Stomach smooth muscle (tissue), 2 donors: Measurements from ENCODE around the gene TAF4.

Experiments used
- H3K27ac ChIP-seq: one replicate; pipeline ENCODE4 v1.7.0; 2013; ENCODE audit warnings: mild to moderate bottlenecking, low read length, inconsistent platforms
- H3K27me3 ChIP-seq, 2 donors: one replicate each; pipeline ENCODE4 v1.7.0; 2013; ENCODE audit warnings: low read length in 2 of 2; ENCODE audit not compliant: insufficient read depth in 2 of 2, control insufficient read depth in 1 of 2
- H3K36me3 ChIP-seq, 2 donors: one replicate each; pipeline ENCODE4 v1.7.0; 2013; ENCODE audit warnings: low read length in 2 of 2; ENCODE audit not compliant: control insufficient read depth in 2 of 2, insufficient read depth in 2 of 2
- H3K4me1 ChIP-seq: one replicate; pipeline ENCODE4 v1.7.0; 2013; ENCODE audit warnings: low read length; ENCODE audit not compliant: control insufficient read depth, insufficient read depth
- H3K4me3 ChIP-seq, 2 donors: one replicate each; pipeline ENCODE4 v1.7.0; 2013; ENCODE audit warnings: low read length in 2 of 2
- H3K9ac ChIP-seq, 2 donors: one replicate each; pipeline ENCODE4 v1.7.0; 2013; ENCODE audit warnings: low read length in 2 of 2, mild to moderate bottlenecking in 1 of 2
- H3K9me3 ChIP-seq, 2 donors: one replicate each; pipeline ENCODE4 v1.7.0; 2013; ENCODE audit warnings: low read length in 2 of 2; ENCODE audit not compliant: control insufficient read depth in 2 of 2
- donor health status: healthy.
- donor health status: Pancreatic carcinoma.

The TAF4 gene

DNA sequence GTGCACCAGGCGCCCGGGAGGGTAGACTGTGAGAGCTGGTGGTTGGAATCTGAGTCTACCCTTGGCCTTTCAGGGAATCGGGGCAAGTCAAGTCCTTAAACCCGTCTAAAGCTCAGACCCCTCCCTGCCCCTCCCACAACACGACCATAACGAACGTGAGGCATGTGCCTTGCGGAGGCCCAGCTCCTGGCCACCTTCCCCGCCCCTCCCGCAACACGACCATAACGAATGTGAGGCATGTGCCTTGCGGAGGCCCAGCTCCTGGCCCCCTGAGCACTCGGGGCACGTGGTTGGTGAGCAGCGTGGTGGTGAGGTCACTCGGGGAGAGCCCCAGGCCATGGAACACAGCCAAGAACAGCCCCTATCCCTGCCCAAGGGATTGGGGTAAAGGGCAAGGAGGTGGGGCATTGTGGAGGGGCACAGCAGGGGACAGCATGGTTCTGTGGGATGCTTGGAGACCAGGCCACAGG, 132.2 kb downstream of the TAF4 start:
- Histone ChIP-seq H3K9ac (no peak overlapping the region), H3K4me3 (no peak overlapping the region), H3K36me3 (no peaks in the 10 kb centered on the region), H3K9me3 (peaks cover 0 to under 1% of the 10 kb centered on the region in 2 donors), H3K27me3 (peaks cover 11 to 12% of the 10 kb centered on the region in 2 donors), H3K27ac (no peak overlapping the region), H3K4me1 (no peaks in the 10 kb centered on the region)

DNA sequence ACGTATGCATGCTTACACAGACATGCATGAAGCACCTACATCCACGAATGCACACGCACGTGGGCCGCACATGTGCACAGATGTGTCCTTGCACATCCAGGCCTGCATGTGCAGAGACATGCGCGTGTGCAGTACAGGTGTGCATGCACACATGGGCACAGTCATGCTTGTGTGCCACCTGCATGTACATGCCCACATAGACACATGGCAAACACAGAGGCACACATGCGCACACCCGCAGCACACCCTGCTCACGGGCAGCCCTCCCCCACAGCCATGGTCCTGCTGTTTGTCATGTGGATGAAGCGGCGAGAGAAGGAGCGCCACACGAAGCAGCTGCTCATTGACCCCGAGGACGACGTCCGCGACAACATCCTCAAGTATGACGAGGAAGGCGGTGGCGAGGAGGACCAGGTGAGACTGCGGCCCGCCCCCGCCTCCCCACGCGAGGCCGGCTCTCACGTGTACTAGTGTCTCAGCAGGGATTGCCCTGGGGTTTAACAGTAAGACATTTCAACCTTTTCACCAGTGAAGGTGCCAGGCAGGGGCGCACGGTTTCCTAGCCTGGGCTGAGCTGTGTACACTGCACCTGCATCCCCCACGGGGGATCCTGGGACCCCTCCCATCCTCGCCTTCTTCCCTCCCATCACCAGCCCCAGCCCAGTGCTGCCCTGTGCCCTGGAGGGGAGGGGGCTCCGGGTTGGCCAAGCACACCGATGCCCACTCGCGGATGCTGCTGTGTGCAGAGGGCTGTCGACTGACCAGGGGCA, 132.8 kb downstream of the TAF4 start:
- Histone ChIP-seq H3K9me3 (peaks cover 0 to 3% of the 10 kb centered on the region in 2 donors), H3K4me3 (no peak overlapping the region), H3K4me1 (no peaks in the 10 kb centered on the region), H3K27me3 (peaks cover 11 to 12% of the 10 kb centered on the region in 2 donors), H3K27ac (no peak overlapping the region), H3K36me3 (no peaks in the 10 kb centered on the region), H3K9ac (no peak overlapping the region)

DNA sequence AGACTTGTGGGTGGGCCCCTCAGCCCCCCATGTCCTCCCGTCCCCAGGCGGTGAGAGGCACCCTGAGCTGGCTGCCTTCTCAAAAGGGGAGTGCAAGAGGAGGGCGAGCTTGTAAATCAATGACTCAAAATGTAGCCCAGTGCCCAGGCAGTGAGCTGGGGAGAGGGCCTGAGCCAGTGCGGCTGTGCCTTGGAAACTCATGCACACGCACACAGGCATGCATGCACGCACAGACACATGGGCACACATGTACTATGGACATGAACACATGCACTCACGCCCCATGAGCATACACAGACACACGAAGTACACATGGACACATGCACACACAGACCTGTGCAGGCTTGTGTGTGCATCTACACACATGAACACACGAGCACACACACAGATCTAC, 133.5 kb downstream of the TAF4 start:
- no peak overlapping the region for H3K27ac ChIP-seq
- no peak overlapping the region for H3K4me3 ChIP-seq
- no peaks in the 10 kb centered on the region for H3K4me1 ChIP-seq
- peaks cover 8 to 9% of the 10 kb centered on the region in 2 donors for H3K27me3 ChIP-seq
- H3K9me3 ChIP-seq, result peaks cover 0 to 3% of the 10 kb centered on the region in 2 donors
- H3K36me3 ChIP-seq, result no peaks in the 10 kb centered on the region
- no peak overlapping the region for H3K9ac ChIP-seq

DNA sequence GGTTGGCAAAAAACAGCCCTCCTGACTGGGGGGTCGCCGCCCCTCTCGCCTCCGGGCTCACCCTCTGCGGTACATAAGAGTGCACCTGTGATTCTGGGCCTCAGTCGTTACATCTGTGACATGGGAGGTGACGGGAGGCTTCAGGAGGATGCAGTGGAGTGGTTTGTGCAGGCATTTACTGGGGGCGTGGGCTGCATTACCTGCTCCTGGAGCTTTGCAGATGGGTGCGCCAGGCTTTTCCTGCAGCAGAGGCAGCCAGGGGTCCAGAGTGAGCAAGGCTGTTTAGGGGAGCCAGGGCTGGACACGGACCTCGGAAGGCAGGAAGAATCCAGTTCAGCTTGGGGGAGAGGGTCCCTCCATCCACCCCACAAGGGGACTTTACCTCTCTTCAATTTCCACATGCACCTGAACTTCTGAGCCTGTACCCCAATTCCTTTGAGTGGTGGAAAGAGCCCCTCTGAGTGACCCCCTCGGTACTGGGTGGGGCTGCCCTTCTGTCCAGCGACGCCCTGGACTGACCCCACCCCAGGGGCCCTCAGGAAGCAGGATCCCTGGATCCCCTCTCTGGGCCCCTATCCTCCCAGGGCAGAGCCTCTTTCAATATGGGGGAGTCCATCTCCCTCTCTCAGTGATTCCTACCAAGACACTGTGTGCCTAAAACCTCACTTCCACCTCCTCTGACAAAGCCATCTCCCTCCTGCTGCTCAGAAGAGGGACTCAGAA, 134.0 kb downstream of the TAF4 start:
- Histone ChIP-seq H3K27me3 (peaks cover 5 to 7% of the 10 kb centered on the region in 2 donors), H3K27ac (no peak overlapping the region), H3K4me3 (no peak overlapping the region), H3K9ac (no peak overlapping the region), H3K4me1 (no peaks in the 10 kb centered on the region), H3K36me3 (no peaks in the 10 kb centered on the region), H3K9me3 (peaks cover 0 to 3% of the 10 kb centered on the region in 2 donors)

DNA sequence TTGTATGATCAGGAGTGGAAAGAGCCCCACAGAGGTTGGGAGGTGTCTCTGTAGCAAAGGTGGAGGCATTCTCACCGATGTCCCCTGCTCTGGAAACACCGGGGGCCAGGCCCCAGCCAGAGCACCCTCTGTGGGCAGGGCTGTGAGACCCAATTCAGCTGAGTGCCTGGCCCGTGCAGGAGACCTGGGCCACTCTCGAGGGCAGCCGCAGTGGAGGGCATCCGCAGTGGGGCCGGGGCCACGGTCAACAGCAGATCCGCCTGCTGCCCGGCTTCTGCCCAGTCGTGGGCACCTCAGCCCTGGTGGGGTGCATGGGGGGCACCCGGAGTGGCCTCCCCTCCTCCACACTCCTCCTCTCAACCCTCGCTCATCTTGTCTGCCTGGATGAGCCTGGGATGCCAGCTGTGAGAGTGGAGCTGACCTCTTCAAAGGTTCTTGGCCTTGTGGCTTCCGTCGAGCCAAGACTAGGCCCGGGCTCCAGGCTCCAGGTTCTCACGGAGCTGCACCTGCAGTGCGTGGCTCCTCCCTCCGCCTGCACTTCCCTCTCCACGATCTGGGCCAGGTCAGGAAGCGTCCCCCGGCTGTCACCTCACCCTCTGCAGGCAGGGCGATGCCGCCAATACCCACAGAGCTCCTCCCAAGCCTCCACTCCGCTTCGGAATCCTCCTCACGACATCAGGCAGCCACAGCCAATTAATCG, 134.8 kb downstream of the TAF4 start:
- Histone ChIP-seq H3K36me3 (no peaks in the 10 kb centered on the region), H3K27ac (no peak overlapping the region), H3K4me3 (no peak overlapping the region), H3K9ac (no peak overlapping the region), H3K27me3 (peaks cover 3 to 7% of the 10 kb centered on the region in 2 donors), H3K9me3 (peaks cover 0 to 3% of the 10 kb centered on the region in 2 donors), H3K4me1 (no peaks in the 10 kb centered on the region)

DNA sequence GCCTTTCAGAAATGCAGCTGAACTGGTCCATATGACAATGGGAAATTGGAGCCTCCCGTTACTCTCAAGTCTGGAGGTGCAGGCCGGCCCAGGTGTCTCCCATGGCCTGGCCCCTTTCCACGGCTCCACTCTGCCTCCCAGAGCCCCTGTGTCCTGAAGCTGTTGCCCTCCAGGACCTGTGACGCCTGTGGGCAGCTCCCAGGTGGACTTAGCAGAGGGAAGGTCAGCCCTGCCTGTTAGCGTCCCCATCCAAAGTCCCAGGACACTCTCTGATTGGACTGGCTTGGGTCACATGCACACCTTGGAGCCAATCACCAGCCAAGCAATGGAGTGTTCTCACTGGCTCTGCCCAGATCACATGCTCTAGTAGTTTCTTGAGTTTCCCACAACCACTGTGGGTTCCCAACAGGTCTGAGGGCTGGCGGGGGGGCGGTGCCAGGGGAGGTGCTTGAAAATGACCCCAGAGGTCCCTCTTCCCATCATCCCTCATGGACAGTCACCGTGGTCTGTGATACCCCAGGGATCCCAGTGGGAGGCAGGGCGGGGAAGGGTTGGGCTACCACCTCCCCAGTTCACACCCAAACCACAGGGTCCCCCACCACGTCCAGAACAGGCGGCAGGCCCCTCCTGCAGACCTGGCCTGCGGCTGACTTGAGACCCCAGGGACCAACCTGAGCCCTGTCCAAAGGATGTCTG, 135.6 kb downstream of the TAF4 start:
- Histone ChIP-seq H3K27me3 (peaks cover 3 to 8% of the 10 kb centered on the region in 2 donors), H3K9ac (no peak overlapping the region), H3K4me3 (no peak overlapping the region), H3K36me3 (no peaks in the 10 kb centered on the region), H3K4me1 (no peaks in the 10 kb centered on the region), H3K9me3 (peaks cover 0 to 3% of the 10 kb centered on the region in 2 donors), H3K27ac (no peak overlapping the region)

DNA sequence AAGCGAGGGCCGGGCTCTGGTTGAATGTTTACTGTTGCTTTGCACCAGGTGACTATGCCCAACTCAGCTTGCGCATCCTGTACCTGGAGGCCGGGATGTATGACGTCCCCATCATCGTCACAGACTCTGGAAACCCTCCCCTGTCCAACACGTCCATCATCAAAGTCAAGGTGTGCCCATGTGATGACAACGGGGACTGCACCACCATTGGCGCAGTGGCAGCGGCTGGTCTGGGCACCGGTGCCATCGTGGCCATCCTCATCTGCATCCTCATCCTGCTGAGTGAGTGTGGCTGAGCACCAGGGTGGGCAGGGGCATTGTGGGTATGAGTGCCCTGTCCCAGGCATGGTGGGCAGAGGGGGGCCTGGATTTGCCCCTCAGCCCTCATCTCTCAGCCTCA, 136.1 kb downstream of the TAF4 start:
- Histone ChIP-seq H3K27me3 (peaks cover 3 to 11% of the 10 kb centered on the region in 2 donors), H3K36me3 (no peaks in the 10 kb centered on the region), H3K27ac (no peak overlapping the region), H3K4me1 (no peaks in the 10 kb centered on the region), H3K4me3 (no peak overlapping the region), H3K9ac (no peak overlapping the region), H3K9me3 (peaks cover 0 to 3% of the 10 kb centered on the region in 2 donors)

DNA sequence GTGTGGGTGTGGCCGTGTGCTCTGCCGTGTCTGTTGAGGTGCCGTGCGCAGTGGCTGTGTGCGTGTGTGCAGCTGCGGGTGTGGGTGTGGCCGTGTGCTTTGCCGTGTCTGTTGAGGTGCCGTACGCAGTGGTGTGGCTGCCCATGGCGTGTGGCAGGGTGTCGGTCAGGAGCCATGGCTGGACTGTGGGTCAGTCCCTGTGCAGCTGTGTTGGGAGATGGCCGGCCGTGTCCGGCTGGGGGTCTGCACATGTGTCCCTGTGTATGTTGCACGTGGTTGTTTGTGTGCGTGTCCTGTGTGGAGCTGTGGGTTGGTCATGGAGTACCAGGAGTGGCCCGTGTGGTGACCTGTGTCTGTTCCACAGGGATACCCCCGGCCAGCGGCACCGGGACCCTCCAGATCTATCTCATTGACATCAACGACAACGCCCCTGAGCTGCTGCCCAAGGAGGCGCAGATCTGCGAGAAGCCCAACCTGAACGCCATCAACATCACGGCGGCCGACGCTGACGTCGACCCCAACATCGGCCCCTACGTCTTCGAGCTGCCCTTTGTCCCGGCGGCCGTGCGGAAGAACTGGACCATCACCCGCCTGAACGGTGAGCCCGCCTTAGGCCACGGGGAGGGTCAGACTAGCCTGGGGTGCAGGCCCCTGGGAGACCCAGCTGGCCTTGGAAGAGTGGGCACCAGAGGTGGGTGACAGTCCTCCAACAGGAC, 137.7 kb downstream of the TAF4 start:
- H3K4me3 ChIP-seq, result no peak overlapping the region

DNA sequence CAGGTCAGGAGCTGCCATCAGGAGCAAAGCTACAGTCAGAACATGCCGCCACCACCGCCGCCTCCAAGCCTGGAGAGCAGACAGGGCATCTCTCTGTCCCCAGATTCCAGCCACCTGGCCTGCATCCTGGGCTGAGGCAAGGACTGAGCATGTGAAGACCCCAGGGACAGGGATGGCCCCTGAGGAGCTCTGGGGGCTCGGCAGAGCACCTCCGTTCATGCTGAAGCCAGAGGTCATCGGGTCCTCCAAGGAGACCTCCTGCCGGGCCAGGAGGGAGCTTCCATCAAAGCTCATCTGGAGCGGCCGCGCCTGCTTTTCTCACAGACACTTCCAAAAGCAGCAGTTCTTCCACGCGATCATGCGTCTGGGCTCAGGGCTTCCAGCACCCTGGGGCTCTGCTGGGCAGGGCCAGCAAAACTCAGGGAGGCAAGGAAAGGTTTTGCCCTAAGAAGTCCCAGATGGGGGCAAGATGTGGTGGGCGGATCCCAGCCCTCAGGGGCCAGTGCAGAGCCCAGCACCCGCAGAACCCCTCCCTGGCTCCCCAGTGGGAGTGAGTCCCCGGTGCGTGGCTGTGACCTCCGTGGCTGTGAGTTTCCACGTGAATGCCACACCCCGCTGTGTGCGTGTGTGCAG, 138.4 kb downstream of the TAF4 start:
- H3K9me3 ChIP-seq, result peaks cover 0 to 3% of the 10 kb centered on the region in 2 donors
- no peak overlapping the region for H3K27ac ChIP-seq
- no peaks in the 10 kb centered on the region for H3K36me3 ChIP-seq
- no peaks in the 10 kb centered on the region for H3K4me1 ChIP-seq
- no peak overlapping the region for H3K4me3 ChIP-seq
- H3K27me3 ChIP-seq, result peaks cover 4 to 12% of the 10 kb centered on the region in 2 donors
- no peak overlapping the region for H3K9ac ChIP-seq

More for the DNA sequence above, 137.7 kb downstream of the TAF4 start:
- no peak overlapping the region for H3K9ac ChIP-seq
- peaks cover 4 to 9% of the 10 kb centered on the region in 2 donors for H3K27me3 ChIP-seq
- no peak overlapping the region for H3K27ac ChIP-seq
- no peaks in the 10 kb centered on the region for H3K4me1 ChIP-seq
- peaks cover 0 to 3% of the 10 kb centered on the region in 2 donors for H3K9me3 ChIP-seq
- no peaks in the 10 kb centered on the region for H3K36me3 ChIP-seq
